Panc1 (cell line): Measurements from ENCODE around the gene FOXP2. TPM values are rescaled to one million over a fixed set of nuclear protein-coding genes. Genes with fewer than 3 reads are reported as not detected.
A peak's percentile ranks its signal among the peaks of the same experiment; 100 is the strongest.

Source experiments
- ATAC-seq: fragments of 200-7000 bp; cut with Tn5 transposase; 2 replicates; pipeline ENCODE4 v1.9.1; 2020; ENCODE audit warnings: mild to moderate bottlenecking, moderate library complexity
- BruUV-seq: library from RNA; stranded (reverse); fragments of 400-500 nt; replicated peaks from 2 replicates; lab custom pipeline; 2021; lab: Mats Ljungman, UMichigan
- CTCF ChIA-PET: fragments of 300-600 bp; sonication (Branson Sonifier 250); formaldehyde crosslinking; loops from one replicate; lab custom pipeline; 2022; ENCODE audit warnings: antibody characterized with exemption; lab: Charles Lee
- POLR2A ChIA-PET: fragments of 300-600 bp; sonication (Branson Sonifier 250); formaldehyde crosslinking; loops from one replicate; lab custom pipeline; 2022; ENCODE audit warnings: antibody characterized with exemption; lab: Charles Lee
- DNase-seq: peaks from one replicate; pipeline ENCODE4 v3.0.0-alpha.2; 2010; ENCODE audit warnings: low read depth, low spot score
- H3K27ac ChIP-seq: 2 replicates; pipeline ENCODE4 v1.5.1; 2011; ENCODE audit warnings: mild to moderate bottlenecking, low read length, inconsistent platforms
- H3K27me3 ChIP-seq: fragments of 200-500 bp; sonication (Bioruptor generic); 2 replicates; pipeline ENCODE4 v1.6.0; 2014; ENCODE audit warnings: low read length, inconsistent platforms; ENCODE audit not compliant: control insufficient read depth, insufficient read depth
- H3K36me3 ChIP-seq: fragments of 200-500 bp; sonication (Bioruptor generic); 2 replicates; pipeline ENCODE4 v1.5.1; 2014; ENCODE audit warnings: inconsistent platforms, mild to moderate bottlenecking, low read length, moderate library complexity; ENCODE audit not compliant: control insufficient read depth, insufficient read depth
- H3K4me1 ChIP-seq: 2 replicates; pipeline ENCODE4 v1.5.1; 2011; ENCODE audit warnings: inconsistent platforms, mild to moderate bottlenecking, low read length, moderate library complexity; ENCODE audit not compliant: control insufficient read depth, insufficient read depth
- H3K4me3 ChIP-seq, 2 experiments: 2 replicates each; pipeline ENCODE4 v1.5.1; 2011 to 2012; ENCODE audit warnings: low read depth in 2 of 2, low read length in 2 of 2, mild to moderate bottlenecking in 2 of 2, inconsistent platforms in 1 of 2, moderate library complexity in 1 of 2
- H3K9me3 ChIP-seq: fragments of 200-500 bp; sonication (Bioruptor generic); 2 replicates; pipeline ENCODE4 v1.5.1; 2014; ENCODE audit warnings: low read depth, mild to moderate bottlenecking, inconsistent platforms, low read length, moderate library complexity; ENCODE audit not compliant: control insufficient read depth, insufficient read depth
- POLR2AphosphoS5 ChIP-seq: IDR thresholded peaks from 2 replicates; pipeline ENCODE4 v1.6.1; 2012; ENCODE audit warnings: mild to moderate bottlenecking, low read depth, low read length, moderate library complexity
- SIN3A ChIP-seq: IDR thresholded peaks from 2 replicates; pipeline ENCODE4 v1.6.1; 2012; ENCODE audit warnings: low read depth, mild to moderate bottlenecking, low read length, moderate library complexity, borderline replicate concordance; ENCODE audit not compliant: insufficient read depth
- TCF7L2 ChIP-seq: IDR thresholded peaks from 2 replicates; pipeline ENCODE4 v1.6.1; 2011; ENCODE audit warnings: mild to moderate bottlenecking, low read depth, low read length, inconsistent platforms
- in situ Hi-C: cut with HindIII; loops from 2 replicates; pipeline ENCODE4 v1.10.0; 2016; ENCODE audit warnings: low sequenced_read_pairs, low pct_unique_long_range_greater_than_20kb
- intact Hi-C: fragments of 100-400 bp; cut with micrococcal nuclease; formaldehyde crosslinking; loops from one replicate; pipeline ENCODE4 v1.10.0; 2022; ENCODE audit not compliant: unreplicated experiment
- total RNA-seq: library from RNA; stranded (reverse); gene quantifications from one replicate; pipeline ENCODE4 v1.2.1, GENCODE V29; 2021; ENCODE audit not compliant: unreplicated experiment
- TF ChIP-seq, protein P1 (sequence below), 2 experiments: IDR thresholded peaks; 2 replicates each; pipeline ENCODE4 v1.6.1; 2011 to 2012; ENCODE audit warnings: low read depth in 2 of 2, control low read depth in 1 of 2, low read length in 1 of 2, mild to moderate bottlenecking in 1 of 2, moderate library complexity in 1 of 2; ENCODE audit not compliant: insufficient read depth in 1 of 2
- TF ChIP-seq, protein P2 (sequence below): fragments of 450-650 bp; IDR thresholded peaks from 2 replicates; pipeline ENCODE4 v1.5.1; 2017; ENCODE audit warnings: mild to moderate bottlenecking

The FOXP2 gene
- total RNA-seq, 1 experiment from 2014 or later: 0.54 TPM

DNA sequence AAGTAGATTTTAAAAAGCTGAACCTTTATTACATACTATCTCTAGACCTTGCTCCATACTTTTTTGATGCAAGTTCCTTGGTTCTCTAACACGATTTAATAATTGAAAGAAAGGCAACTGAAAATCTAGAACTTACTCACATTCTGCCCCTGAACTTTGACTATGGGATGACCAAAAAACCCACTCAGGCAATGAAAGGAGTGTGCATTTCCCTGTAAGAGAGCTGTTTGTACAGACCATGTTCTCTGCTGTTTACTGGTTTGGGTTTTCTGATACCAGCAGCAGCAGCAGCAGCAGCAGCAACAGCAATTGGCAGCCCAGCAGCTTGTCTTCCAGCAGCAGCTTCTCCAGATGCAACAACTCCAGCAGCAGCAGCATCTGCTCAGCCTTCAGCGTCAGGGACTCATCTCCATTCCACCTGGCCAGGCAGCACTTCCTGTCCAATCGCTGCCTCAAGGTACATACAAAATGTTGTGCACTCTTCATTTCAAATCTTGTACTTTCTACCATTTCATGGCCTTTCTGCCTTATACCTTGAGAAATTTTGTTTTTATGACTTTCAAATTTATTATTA is 216.7 kb downstream of the FOXP2 start:
- DNase-seq (no peak), ATAC-seq (no peak)
- no peaks in the 10 kb centered on the region for H3K27me3 ChIP-seq
- H3K27ac ChIP-seq: peak overlapping the region; percentile 44
- H3K36me3 ChIP-seq: no peaks in the 10 kb centered on the region; the same call in 1 of the 2 replicates
- ChIA-PET POLR2A (no interaction called here), CTCF (no interaction called here)
- H3K4me3 ChIP-seq: no peak overlapping the region
- peaks cover 5% of the 10 kb centered on the region; the same call in 1 of the 2 replicates for H3K4me1 ChIP-seq
- no peak for TF ChIP-seq POLR2AphosphoS5
- no peak for TF ChIP-seq TCF7L2
- no peak for TF ChIP-seq SIN3A
- TF ChIP-seq, protein P1, sequence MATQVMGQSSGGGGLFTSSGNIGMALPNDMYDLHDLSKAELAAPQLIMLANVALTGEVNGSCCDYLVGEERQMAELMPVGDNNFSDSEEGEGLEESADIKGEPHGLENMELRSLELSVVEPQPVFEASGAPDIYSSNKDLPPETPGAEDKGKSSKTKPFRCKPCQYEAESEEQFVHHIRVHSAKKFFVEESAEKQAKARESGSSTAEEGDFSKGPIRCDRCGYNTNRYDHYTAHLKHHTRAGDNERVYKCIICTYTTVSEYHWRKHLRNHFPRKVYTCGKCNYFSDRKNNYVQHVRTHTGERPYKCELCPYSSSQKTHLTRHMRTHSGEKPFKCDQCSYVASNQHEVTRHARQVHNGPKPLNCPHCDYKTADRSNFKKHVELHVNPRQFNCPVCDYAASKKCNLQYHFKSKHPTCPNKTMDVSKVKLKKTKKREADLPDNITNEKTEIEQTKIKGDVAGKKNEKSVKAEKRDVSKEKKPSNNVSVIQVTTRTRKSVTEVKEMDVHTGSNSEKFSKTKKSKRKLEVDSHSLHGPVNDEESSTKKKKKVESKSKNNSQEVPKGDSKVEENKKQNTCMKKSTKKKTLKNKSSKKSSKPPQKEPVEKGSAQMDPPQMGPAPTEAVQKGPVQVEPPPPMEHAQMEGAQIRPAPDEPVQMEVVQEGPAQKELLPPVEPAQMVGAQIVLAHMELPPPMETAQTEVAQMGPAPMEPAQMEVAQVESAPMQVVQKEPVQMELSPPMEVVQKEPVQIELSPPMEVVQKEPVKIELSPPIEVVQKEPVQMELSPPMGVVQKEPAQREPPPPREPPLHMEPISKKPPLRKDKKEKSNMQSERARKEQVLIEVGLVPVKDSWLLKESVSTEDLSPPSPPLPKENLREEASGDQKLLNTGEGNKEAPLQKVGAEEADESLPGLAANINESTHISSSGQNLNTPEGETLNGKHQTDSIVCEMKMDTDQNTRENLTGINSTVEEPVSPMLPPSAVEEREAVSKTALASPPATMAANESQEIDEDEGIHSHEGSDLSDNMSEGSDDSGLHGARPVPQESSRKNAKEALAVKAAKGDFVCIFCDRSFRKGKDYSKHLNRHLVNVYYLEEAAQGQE (IDR thresholded peaks at IDR 0.05; ENCODE audit: insufficient read depth in 1 of 2, low read depth in 2 of 2, low read length in 1 of 2): no peak
- no peaks in the 10 kb centered on the region for H3K9me3 ChIP-seq
- in situ Hi-C loops (no loop called here), intact Hi-C loops (no loop called here)
- BruUV-seq: no TSS peak

DNA sequence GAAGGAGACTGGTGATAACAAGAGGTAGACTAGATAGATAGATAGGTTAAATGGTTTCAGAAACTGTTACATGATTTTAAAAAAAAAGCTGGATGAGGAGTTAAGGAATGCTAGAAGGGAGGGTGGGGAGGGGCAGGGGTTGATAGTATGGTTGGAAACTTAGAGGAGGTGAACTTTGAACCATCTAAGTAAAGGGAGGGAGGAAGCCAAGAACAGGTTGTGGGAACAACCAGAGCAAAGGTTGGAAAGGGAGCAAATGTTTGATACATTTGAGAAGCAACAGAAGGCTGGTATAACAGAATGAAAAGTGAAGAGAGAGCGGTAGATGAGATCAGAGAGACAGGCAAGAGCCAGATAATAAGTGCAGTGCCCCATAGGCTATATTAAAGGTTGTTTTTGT is 224.8 kb downstream of the FOXP2 start:
- no peak for ATAC-seq
- no TSS peak for BruUV-seq
- H3K36me3 ChIP-seq: no peaks in the 10 kb centered on the region; the same call in 1 of the 2 replicates
- in situ Hi-C loops (no loop called here), intact Hi-C loops (no loop called here)
- no peak for DNase-seq
- H3K27ac ChIP-seq: no peak overlapping the region
- CTCF ChIA-PET: no interaction called here
- H3K4me1 ChIP-seq: no peaks in the 10 kb centered on the region; the same call in 1 of the 2 replicates
- POLR2A ChIA-PET: no interaction called here
- H3K27me3 ChIP-seq: no peaks in the 10 kb centered on the region
- no peak for TF ChIP-seq SIN3A
- no peak for TF ChIP-seq TCF7L2
- TF ChIP-seq, protein P2, sequence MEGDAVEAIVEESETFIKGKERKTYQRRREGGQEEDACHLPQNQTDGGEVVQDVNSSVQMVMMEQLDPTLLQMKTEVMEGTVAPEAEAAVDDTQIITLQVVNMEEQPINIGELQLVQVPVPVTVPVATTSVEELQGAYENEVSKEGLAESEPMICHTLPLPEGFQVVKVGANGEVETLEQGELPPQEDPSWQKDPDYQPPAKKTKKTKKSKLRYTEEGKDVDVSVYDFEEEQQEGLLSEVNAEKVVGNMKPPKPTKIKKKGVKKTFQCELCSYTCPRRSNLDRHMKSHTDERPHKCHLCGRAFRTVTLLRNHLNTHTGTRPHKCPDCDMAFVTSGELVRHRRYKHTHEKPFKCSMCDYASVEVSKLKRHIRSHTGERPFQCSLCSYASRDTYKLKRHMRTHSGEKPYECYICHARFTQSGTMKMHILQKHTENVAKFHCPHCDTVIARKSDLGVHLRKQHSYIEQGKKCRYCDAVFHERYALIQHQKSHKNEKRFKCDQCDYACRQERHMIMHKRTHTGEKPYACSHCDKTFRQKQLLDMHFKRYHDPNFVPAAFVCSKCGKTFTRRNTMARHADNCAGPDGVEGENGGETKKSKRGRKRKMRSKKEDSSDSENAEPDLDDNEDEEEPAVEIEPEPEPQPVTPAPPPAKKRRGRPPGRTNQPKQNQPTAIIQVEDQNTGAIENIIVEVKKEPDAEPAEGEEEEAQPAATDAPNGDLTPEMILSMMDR: no peak
- TF ChIP-seq, protein P1 (IDR thresholded peaks at IDR 0.05; ENCODE audit: insufficient read depth in 1 of 2, low read depth in 2 of 2, low read length in 1 of 2): no peak
- no peak for TF ChIP-seq POLR2AphosphoS5
- H3K4me3 ChIP-seq: no peak overlapping the region
- no peaks in the 10 kb centered on the region for H3K9me3 ChIP-seq
